HG02970 (cell line): ENCODE measurements around the gene P2RX7.
A peak's percentile ranks its signal among the peaks of the same experiment; 100 is the strongest.

Source experiments
- ATAC-seq: cut with Tn5 transposase; IDR thresholded peaks from one replicate; pipeline ENCODE4 v1.9.1; 2021; ENCODE audit warnings: mild to moderate bottlenecking, moderate library complexity, moderate number of reproducible peaks; ENCODE audit not compliant: unreplicated experiment, low FRiP score

Gene P2RX7

DNA sequence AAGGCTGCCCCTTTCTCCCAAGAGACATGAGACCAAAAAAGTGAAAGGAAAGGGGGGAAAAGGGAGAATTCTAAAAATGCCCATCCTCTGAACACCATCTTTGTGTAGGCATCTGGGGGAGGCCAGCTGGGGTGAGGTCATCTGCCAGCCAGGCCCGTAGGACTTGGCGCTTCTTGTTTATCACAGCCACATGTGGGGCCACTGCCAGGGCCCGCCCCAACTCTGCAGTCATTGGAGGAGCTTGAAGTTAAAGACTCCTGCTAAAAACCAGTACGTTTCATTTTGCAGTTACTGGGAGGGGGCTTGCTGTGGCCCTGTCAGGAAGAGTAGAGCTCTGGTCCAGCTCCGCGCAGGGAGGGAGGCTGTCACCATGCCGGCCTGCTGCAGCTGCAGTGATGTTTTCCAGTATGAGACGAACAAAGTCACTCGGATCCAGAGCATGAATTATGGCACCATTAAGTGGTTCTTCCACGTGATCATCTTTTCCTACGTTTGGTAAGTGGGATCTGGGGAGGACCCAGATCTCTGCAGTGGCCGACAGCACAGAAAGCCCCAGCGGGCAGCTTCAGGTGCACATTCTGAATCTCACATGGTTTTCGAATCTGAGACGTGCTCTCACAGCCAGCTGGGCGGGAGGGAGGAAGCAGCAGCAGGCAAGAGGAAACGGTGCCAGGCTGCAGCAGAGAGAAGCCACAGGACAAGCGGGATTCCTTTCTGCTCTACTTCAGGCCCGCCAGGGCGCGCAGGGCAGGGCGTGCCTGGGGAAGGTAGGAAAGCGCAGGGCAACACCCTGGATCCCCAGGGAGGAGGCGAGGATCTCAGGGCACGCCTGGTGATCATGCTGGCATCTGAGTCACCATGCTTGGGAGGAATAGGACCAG, at the start of gene P2RX7:
P2RX7 (plus strand) TSS at position 276 of the 881 bp plus-strand sequence; CDS start at position 371, 95 bp downstream.
- ATAC-seq, result no peak

- ATAC-seq, result no peak
These were observed 48.4 kb upstream of the P2RX7 start for GRCh38 chr12:121084229-121084628.

GRCh38 chr12:121085069-121085468, 47.6 kb upstream of the P2RX7 start:
- ATAC-seq, result no peak

- ATAC-seq, result no peak
These were observed 46.9 kb upstream of the P2RX7 start for GRCh38 chr12:121085506-121086353.

GRCh38 chr12:121086781-121087295, 45.8 kb upstream of the P2RX7 start:
- no peak for ATAC-seq

GRCh38 chr12:121087467-121088194, 45.0 kb upstream of the P2RX7 start:
- no peak for ATAC-seq

DNA sequence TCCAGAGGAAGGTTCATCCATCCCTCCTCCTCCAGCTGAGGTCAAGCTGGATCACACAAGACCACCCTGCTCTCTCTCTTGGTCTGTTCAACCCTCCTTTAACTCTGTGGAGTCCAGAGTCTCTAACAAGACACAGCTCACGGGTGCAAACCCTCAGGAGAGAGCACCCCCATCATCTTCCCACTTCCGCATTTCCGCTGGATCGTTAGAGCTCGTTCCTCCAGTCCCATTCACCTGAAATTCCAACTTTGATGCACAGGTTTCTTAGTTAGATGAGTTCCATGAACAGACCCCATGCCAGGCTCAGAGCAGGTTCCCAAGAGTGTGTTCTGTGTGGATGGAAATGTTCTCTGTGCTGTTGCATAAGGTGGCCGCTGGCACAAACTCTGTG, 44.5 kb upstream of the P2RX7 start:
- no peak for ATAC-seq

DNA sequence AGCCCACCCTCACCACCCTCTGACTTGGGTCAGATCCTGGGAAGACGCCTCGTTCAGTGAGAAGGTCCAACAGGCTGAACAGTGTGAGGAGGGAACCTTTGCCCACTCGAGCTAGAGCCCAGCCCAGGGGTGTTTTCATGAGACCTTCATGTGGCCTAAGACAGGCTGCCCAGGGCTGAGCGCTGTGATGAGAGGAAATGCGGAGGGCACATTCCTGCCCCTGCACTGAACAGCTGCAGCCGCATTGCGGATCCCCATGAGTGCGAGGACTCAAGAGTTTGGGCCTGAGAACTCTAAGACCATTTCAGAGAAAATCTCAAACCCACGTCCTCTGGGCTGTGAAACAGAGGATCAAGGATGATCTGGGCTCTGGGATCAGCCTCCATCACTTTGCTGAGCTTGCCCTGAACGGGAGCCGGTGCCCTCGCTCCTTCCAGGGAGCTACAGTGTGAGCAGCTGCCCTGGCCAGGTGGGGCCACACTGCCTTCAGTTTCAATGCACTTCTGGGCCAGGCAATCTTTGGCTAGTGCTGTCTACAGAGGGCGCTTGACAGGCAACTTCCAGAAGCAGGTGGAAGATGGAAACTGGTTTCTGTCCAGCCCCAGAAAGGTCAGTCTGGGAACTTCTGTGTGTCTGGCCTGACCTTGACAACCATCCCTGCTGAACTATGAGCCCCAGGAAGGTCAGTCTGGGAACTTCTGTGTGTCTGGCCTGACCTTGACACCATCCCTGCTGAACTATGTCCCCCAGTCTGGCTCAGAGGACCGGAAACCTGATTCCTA, 43.5 kb upstream of the P2RX7 start:
- no peak for ATAC-seq

- ATAC-seq, result no peak
These were observed 42.8 kb upstream of the P2RX7 start for GRCh38 chr12:121089813-121090430.

GRCh38 chr12:121090586-121091514, 41.8 kb upstream of the P2RX7 start:
- ATAC-seq, result no peak

GRCh38 chr12:121092034-121092433, 40.6 kb upstream of the P2RX7 start:
- no peak for ATAC-seq

- ATAC-seq, result no peak
These were observed 39.2 kb upstream of the P2RX7 start for GRCh38 chr12:121093487-121093891.

- ATAC-seq, result peak; percentile 51
These were observed 37.0 kb upstream of the P2RX7 start for GRCh38 chr12:121095544-121096198.

- ATAC-seq, result no peak
These were observed 36.4 kb upstream of the P2RX7 start for GRCh38 chr12:121096199-121096798.

- no peak for ATAC-seq
These were observed 32.9 kb upstream of the P2RX7 start for GRCh38 chr12:121099779-121100178.

DNA sequence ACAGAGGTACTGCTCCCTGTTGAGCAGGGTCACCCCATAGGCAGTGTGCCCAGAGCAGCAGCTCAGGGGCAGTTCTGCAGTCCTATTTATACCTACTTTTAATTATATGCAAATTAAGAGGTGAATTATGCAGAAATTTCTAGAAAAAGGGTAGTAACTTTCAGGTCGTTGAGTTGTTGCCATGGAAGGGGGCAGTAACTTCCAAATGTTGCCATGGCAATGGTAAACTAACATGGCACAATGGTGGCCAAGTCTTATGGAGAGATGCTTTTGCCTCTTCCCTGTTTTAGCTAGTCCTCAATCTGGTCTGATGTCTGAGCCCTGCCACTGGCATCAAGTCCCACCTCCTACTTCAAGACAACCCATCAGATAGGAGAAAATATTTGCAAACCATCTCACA, 30.4 kb upstream of the P2RX7 start:
- ATAC-seq, result no peak

- ATAC-seq, result no peak
These were observed 25.0 kb upstream of the P2RX7 start for GRCh38 chr12:121107681-121108080.
